SK-N-SH (cell line): ENCODE data around the gene FCSK. TPM values are rescaled to one million over a fixed set of nuclear protein-coding genes. Genes with fewer than 3 reads are reported as not detected.
A peak's percentile ranks its signal among the peaks of the same experiment; 100 is the strongest.

Experiments
- CTCF ChIP-seq: fragments of 200-600 bp; sonication (generic); IDR thresholded peaks from 2 replicates; pipeline ENCODE4 v1.6.1; 2017; ENCODE audit warnings: antibody characterized with exemption, mild to moderate bottlenecking, moderate library complexity
- ELF1 ChIP-seq: IDR thresholded peaks from 2 replicates; pipeline ENCODE4 v1.4.0; 2012
- EZH2phosphoT487 ChIP-seq: fragments of 200-600 bp; sonication (generic); IDR thresholded peaks from 2 replicates; pipeline ENCODE4 v1.6.1; 2017; ENCODE audit warnings: low read depth, mixed run types, mild to moderate bottlenecking, antibody characterized with exemption, moderate library complexity, borderline replicate concordance
- FOSL2 ChIP-seq: IDR thresholded peaks from 2 replicates; pipeline ENCODE4 v1.4.0; 2012; ENCODE audit warnings: low read depth, mild to moderate bottlenecking, moderate library complexity, borderline replicate concordance
- FOXM1 ChIP-seq: IDR thresholded peaks from 2 replicates; pipeline ENCODE4 v1.4.0; 2012; ENCODE audit warnings: low read depth, mild to moderate bottlenecking
- GABPA ChIP-seq: IDR thresholded peaks from 2 replicates; pipeline ENCODE4 v1.4.0; 2012; ENCODE audit warnings: low read depth, mild to moderate bottlenecking
- GATA2 ChIP-seq: sonication (generic); formaldehyde crosslinking; IDR thresholded peaks from 2 replicates; pipeline ENCODE4 v1.5.0; 2020; ENCODE audit warnings: mild to moderate bottlenecking, missing genetic modification reagents
- JUND ChIP-seq: IDR thresholded peaks from 2 replicates; pipeline ENCODE4 v1.4.0; 2012
- MAX ChIP-seq: IDR thresholded peaks from 2 replicates; pipeline ENCODE4 v1.4.0; 2012; ENCODE audit warnings: low read depth
- MEF2A ChIP-seq: IDR thresholded peaks from 2 replicates; pipeline ENCODE4 v1.4.0; 2012; ENCODE audit warnings: low read depth, borderline replicate concordance
- MXI1 ChIP-seq: IDR thresholded peaks from 2 replicates; pipeline ENCODE4 v1.6.1; 2012; ENCODE audit warnings: mild to moderate bottlenecking, low read depth, low read length, improper control_type of control experiment
- POLR2AphosphoS5 ChIP-seq: IDR thresholded peaks from 2 replicates; pipeline ENCODE4 v1.6.1; 2012; ENCODE audit warnings: low read depth, low read length
- RCOR1 ChIP-seq: fragments of 150-350 bp; IDR thresholded peaks from 2 replicates; pipeline ENCODE4 v1.6.1; 2017; ENCODE audit warnings: antibody characterized with exemption, low read length
- REST ChIP-seq: IDR thresholded peaks from 2 replicates; pipeline ENCODE4 v1.6.1; 2012; ENCODE audit warnings: mild to moderate bottlenecking, low read depth, low read length, moderate library complexity
- RFX5 ChIP-seq: IDR thresholded peaks from 2 replicates; pipeline ENCODE4 v1.6.1; 2012; ENCODE audit warnings: mild to moderate bottlenecking, improper control_type of control experiment, low read length
- RXRA ChIP-seq: IDR thresholded peaks from 2 replicates; pipeline ENCODE4 v1.4.0; 2012; ENCODE audit warnings: low read depth, mild to moderate bottlenecking, borderline replicate concordance
- SIN3A ChIP-seq: IDR thresholded peaks from 2 replicates; pipeline ENCODE4 v1.6.1; 2012; ENCODE audit warnings: low read depth, mild to moderate bottlenecking, low read length, moderate library complexity, borderline replicate concordance
- TAF1 ChIP-seq: IDR thresholded peaks from 2 replicates; pipeline ENCODE4 v1.6.1; 2012; ENCODE audit warnings: low read depth, mild to moderate bottlenecking, low read length, moderate library complexity, borderline replicate concordance
- USF1 ChIP-seq: IDR thresholded peaks from 2 replicates; pipeline ENCODE4 v1.4.0; 2012; ENCODE audit warnings: low read depth, borderline replicate concordance
- YY1 ChIP-seq: IDR thresholded peaks from 2 replicates; pipeline ENCODE4 v1.4.0; 2012; ENCODE audit warnings: low read depth, mild to moderate bottlenecking
- polyA plus RNA-seq, 3 experiments: library from polyadenylated mRNA; depleted of rRNA; stranded (reverse); fragments of >200 nt; gene quantifications; 2 replicates each; pipeline ENCODE4 v1.2.3, GENCODE V29; 2012

Gene FCSK
- polyA plus RNA-seq, 1 of the 3 experiments (the other 2 are of a cell fraction): 9.7 TPM

DNA sequence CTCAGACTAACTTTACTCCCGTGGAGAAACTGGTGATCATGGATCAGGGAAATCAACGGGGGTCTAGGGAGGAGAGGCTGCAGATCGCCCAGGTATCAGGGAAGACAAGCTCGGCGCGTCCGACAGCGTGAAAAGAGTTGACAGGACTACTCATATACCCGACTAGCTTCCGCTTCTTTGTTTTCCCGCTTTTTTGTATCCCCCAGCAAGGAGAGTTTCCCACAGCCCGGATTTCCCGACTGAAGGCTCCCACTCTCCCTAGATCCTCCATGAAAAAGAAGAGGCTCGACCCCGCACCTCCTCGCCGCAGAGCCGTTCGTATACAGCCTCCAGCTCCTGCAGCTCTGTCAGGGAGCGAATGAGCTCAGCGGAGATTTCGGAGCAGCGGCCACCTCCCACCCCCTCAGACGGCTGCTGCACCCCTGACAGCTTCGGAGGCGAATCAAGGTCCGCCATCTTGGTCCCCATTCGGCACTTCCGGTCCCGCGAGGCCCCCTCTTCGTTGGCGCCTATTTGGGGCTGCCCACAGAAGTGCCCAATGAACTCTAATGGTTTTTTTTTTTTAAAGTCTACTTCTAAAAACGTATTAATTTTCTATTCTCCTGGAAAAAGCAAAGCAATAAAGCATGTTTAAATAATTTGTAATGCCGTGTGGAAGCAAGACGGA, 68.8 kb downstream of the FCSK start, which contains the start of gene COG4 (continued):
- no peak for TF ChIP-seq USF1
- TF ChIP-seq FOXM1: peak; percentile 59; the same call in 1 of the 2 replicates
- no peak for TF ChIP-seq FOSL2
- TF ChIP-seq CTCF: no peak
- TF ChIP-seq TAF1: peak; percentile 59
- peak; percentile 80 for TF ChIP-seq GABPA
- peak; percentile 7; the same call in 1 of the 2 replicates for TF ChIP-seq MXI1
- no peak for TF ChIP-seq RCOR1
- TF ChIP-seq MAX: no peak
- no peak for TF ChIP-seq RXRA
- no peak for TF ChIP-seq GATA2 (CRISPR knock-in tag)
- no peak for TF ChIP-seq MEF2A
- TF ChIP-seq ELF1: peak; percentile 76
- TF ChIP-seq REST: peak; percentile 16; the same call in 1 of the 2 replicates
- TF ChIP-seq POLR2AphosphoS5: peak; percentile 83; the same call in 1 of the 2 replicates
- TF ChIP-seq YY1: peak; percentile 93
- peak; percentile 14; the same call in 1 of the 2 replicates for TF ChIP-seq SIN3A
- no peak for TF ChIP-seq JUND
- TF ChIP-seq EZH2phosphoT487: no peak
- TF ChIP-seq RFX5: no peak
